ENCODE results near the gene SKA2.
"Not testable (repeated sequence)": the region's sequence is repeated elsewhere in the genome, so short reads cannot be mapped to it uniquely, and the experiment has no call there.

The SKA2 gene

GRCh38 chr17:59154721-59155438, at the start of gene SKA2:
SKA2 (minus strand) TSS chr17:59155186; CDS start chr17:59155163, 23 bp downstream.
- peak; percentile 99 for DNase-seq

GRCh38 chr17:59202320-59202719, 47.3 kb upstream of the SKA2 start:
- DNase-seq = no peak

- DNase-seq = no peak
Observed at GRCh38 chr17:59199398-59199797, 44.4 kb upstream of the SKA2 start.

- no peak for DNase-seq
Observed at GRCh38 chr17:59193336-59193862, 38.4 kb upstream of the SKA2 start.

GRCh38 chr17:59190806-59191205, 35.8 kb upstream of the SKA2 start:
- no peak for DNase-seq

GRCh38 chr17:59186850-59187249, 31.9 kb upstream of the SKA2 start:
- DNase-seq = no peak

GRCh38 chr17:59185997-59186396, 31.0 kb upstream of the SKA2 start:
- DNase-seq = no peak

GRCh38 chr17:59181481-59181880, 26.5 kb upstream of the SKA2 start:
- DNase-seq = no peak

GRCh38 chr17:59180626-59181025, 25.6 kb upstream of the SKA2 start:
- no peak for DNase-seq

- not testable (repeated sequence) for DNase-seq
Observed at GRCh38 chr17:59179601-59180000, 24.6 kb upstream of the SKA2 start.

- no peak for DNase-seq
Observed at GRCh38 chr17:59178266-59178985, 23.4 kb upstream of the SKA2 start.

- no peak for DNase-seq
Observed at GRCh38 chr17:59175076-59175475, 20.1 kb upstream of the SKA2 start.

GRCh38 chr17:59174671-59175070, 19.7 kb upstream of the SKA2 start:
- DNase-seq = no peak

- DNase-seq = no peak
Observed at GRCh38 chr17:59172436-59173004, 17.5 kb upstream of the SKA2 start.

- no peak for DNase-seq
Observed at GRCh38 chr17:59167571-59168001, 12.6 kb upstream of the SKA2 start.

GRCh38 chr17:59165933-59166342, 11.0 kb upstream of the SKA2 start:
- DNase-seq = no peak

GRCh38 chr17:59161477-59161876, 6.5 kb upstream of the SKA2 start:
- DNase-seq = no peak

- no peak for DNase-seq
Observed at GRCh38 chr17:59160157-59161025, 5.4 kb upstream of the SKA2 start.

GRCh38 chr17:59155439-59156177, 622 bp upstream of the SKA2 start, which contains the start of gene PRR11:
PRR11 (plus strand) TSS chr17:59155746; CDS start chr17:59169753, 14,007 bp downstream.
- DNase-seq = peak; percentile 99

- peak; percentile 25 for DNase-seq
Observed at GRCh38 chr17:59154292-59154720, 680 bp downstream of the SKA2 start.

GRCh38 chr17:59152925-59153324, 2.1 kb downstream of the SKA2 start:
- DNase-seq = no peak

GRCh38 chr17:59151591-59151990, 3.4 kb downstream of the SKA2 start:
- no peak for DNase-seq
